IMR-90 (cell line): ENCODE measurements around the gene PDCD10. TPM values are rescaled to one million over a fixed set of nuclear protein-coding genes. Genes with fewer than 3 reads are reported as not detected.

Experiments
- ATAC-seq: fragments of 200-7000 bp; cut with Tn5 transposase; 2 replicates; pipeline ENCODE4 v1.9.1; 2020; ENCODE audit warnings: low read depth, mild to moderate bottlenecking, moderate library complexity
- BruUV-seq: library from RNA; stranded (reverse); fragments of 400-500 nt; replicated peaks from 2 replicates; lab custom pipeline; 2021; lab: Mats Ljungman, UMichigan
- CTCF ChIA-PET: fragments of 300-600 bp; formaldehyde crosslinking; extraction: SDS; loops from one replicate; lab custom pipeline; 2021; ENCODE audit warnings: antibody characterized with exemption; lab: Yijun Ruan, JAX
- POLR2A ChIA-PET: fragments of 300-600 bp; sonication (Branson Sonifier 250); formaldehyde crosslinking; loops from one replicate; lab custom pipeline; 2022; ENCODE audit warnings: antibody characterized with exemption; ENCODE audit not compliant: unreplicated experiment; lab: Charles Lee
- DNase-seq: peaks from one replicate; pipeline ENCODE4 v3.0.0; 2013
- H2AFZ ChIP-seq: replicated peaks from 2 replicates; pipeline ENCODE3; 2013; ENCODE audit warnings: low read length, mild to moderate bottlenecking; ENCODE audit not compliant: poor library complexity
- H2AK5ac ChIP-seq: 2 replicates; pipeline ENCODE4 v1.6.1; 2013; ENCODE audit warnings: low read depth, low read length, inconsistent platforms
- H2AK9ac ChIP-seq: replicated peaks from 2 replicates; pipeline ENCODE3; 2013; ENCODE audit warnings: mild to moderate bottlenecking, low read depth, low read length, moderate library complexity; ENCODE audit not compliant: poor library complexity
- H2BK120ac ChIP-seq: 2 replicates; pipeline ENCODE4 v1.6.1; 2013; ENCODE audit warnings: low read depth, low read length, inconsistent platforms
- H2BK15ac ChIP-seq: 3 replicates; pipeline ENCODE4 v1.6.1; 2013; ENCODE audit warnings: low read depth, low read length, inconsistent platforms
- H2BK20ac ChIP-seq: 2 replicates; pipeline ENCODE4 v1.6.1; 2013; ENCODE audit warnings: low read depth, mild to moderate bottlenecking, inconsistent platforms, low read length, moderate library complexity
- H2BK5ac ChIP-seq: 2 replicates; pipeline ENCODE4 v1.6.1; 2013; ENCODE audit warnings: mild to moderate bottlenecking, low read depth, low read length, inconsistent platforms; ENCODE audit not compliant: poor library complexity, severe bottlenecking
- H3K14ac ChIP-seq: replicated peaks from 2 replicates; pipeline ENCODE4 v1.6.1; 2013; ENCODE audit warnings: low read depth, low read length, inconsistent platforms
- H3K18ac ChIP-seq: 2 replicates; pipeline ENCODE4 v1.6.1; 2013; ENCODE audit warnings: low read depth, low read length, control low read depth
- H3K23ac ChIP-seq: 2 replicates; pipeline ENCODE4 v1.6.1; 2013; ENCODE audit warnings: low read depth, low read length, inconsistent platforms
- H3K27ac ChIP-seq: 2 replicates; pipeline ENCODE4 v1.5.1; 2013; ENCODE audit warnings: mild to moderate bottlenecking, control low read depth, low read length; ENCODE audit not compliant: insufficient read depth
- H3K27me3 ChIP-seq: 2 replicates; pipeline ENCODE4 v1.6.1; 2013; ENCODE audit warnings: low read length; ENCODE audit not compliant: control insufficient read depth, insufficient read depth
- H3K36me3 ChIP-seq: 2 replicates; pipeline ENCODE4 v1.6.1; 2013; ENCODE audit warnings: low read length, mixed read lengths; ENCODE audit not compliant: control insufficient read depth, insufficient read depth
- H3K4ac ChIP-seq: 2 replicates; pipeline ENCODE4 v1.6.1; 2013; ENCODE audit warnings: low read depth, low read length, inconsistent platforms
- H3K4me1 ChIP-seq: 2 replicates; pipeline ENCODE4 v1.6.1; 2013; ENCODE audit warnings: low read length, mixed read lengths; ENCODE audit not compliant: control insufficient read depth, insufficient read depth
- H3K4me2 ChIP-seq: 2 replicates; pipeline ENCODE4 v1.6.1; 2013; ENCODE audit warnings: low read depth, mild to moderate bottlenecking, control low read depth, low read length, moderate library complexity
- H3K4me3 ChIP-seq: 2 replicates; pipeline ENCODE4 v1.5.1; 2013; ENCODE audit warnings: low read depth, mild to moderate bottlenecking, control low read depth, low read length, moderate library complexity; ENCODE audit not compliant: insufficient read depth
- H3K56ac ChIP-seq: 2 replicates; pipeline ENCODE4 v1.6.1; 2013; ENCODE audit warnings: low read length, inconsistent platforms; ENCODE audit not compliant: insufficient read depth; ENCODE audit errors: extremely low read depth
- H3K79me1 ChIP-seq, 2 experiments: 2 replicates each; pipeline ENCODE4 v1.6.1; 2013; ENCODE audit warnings: low read length in 2 of 2, inconsistent platforms in 1 of 2, low read depth in 1 of 2
- H3K9ac ChIP-seq: 2 replicates; pipeline ENCODE4 v1.6.1; 2013; ENCODE audit warnings: low read depth, low read length, control low read depth
- H3K9me1 ChIP-seq: 2 replicates; pipeline ENCODE4 v1.6.1; 2013; ENCODE audit warnings: low read length, inconsistent platforms; ENCODE audit not compliant: insufficient read depth
- H3K9me3 ChIP-seq: 2 replicates; pipeline ENCODE4 v1.6.1; 2013; ENCODE audit warnings: low read length; ENCODE audit not compliant: control insufficient read depth, insufficient read depth
- H4K20me1 ChIP-seq: 2 replicates; pipeline ENCODE4 v1.6.1; 2013; ENCODE audit warnings: low read length, inconsistent platforms; ENCODE audit not compliant: insufficient read depth
- H4K5ac ChIP-seq: 2 replicates; pipeline ENCODE4 v1.6.1; 2013; ENCODE audit warnings: mild to moderate bottlenecking, low read depth, low read length, control low read depth
- H4K8ac ChIP-seq, 2 experiments: 2 replicates each; pipeline ENCODE4 v1.6.1; 2013; ENCODE audit warnings: low read depth in 2 of 2, low read length in 2 of 2, control low read depth in 1 of 2, inconsistent platforms in 1 of 2
- H4K91ac ChIP-seq: 2 replicates; pipeline ENCODE4 v1.6.1; 2013; ENCODE audit warnings: low read depth, low read length, inconsistent platforms; ENCODE audit not compliant: insufficient read depth
- BHLHE40 ChIP-seq: fragments of 150-350 bp; IDR thresholded peaks from 2 replicates; pipeline ENCODE4 v1.6.1; 2016; ENCODE audit warnings: mild to moderate bottlenecking, low read depth, low read length
- CEBPB ChIP-seq: IDR thresholded peaks from 2 replicates; pipeline ENCODE4 v1.6.1; 2012; ENCODE audit warnings: low read depth, low read length, improper control_type of control experiment
- CHD1 ChIP-seq: IDR thresholded peaks from 2 replicates; pipeline ENCODE4 v1.6.1; 2012; ENCODE audit warnings: low read depth, low read length, improper control_type of control experiment
- CTCF ChIP-seq: conservative IDR thresholded peaks from 2 replicates; pipeline ENCODE4 v1.5.1; 2012; ENCODE audit warnings: mild to moderate bottlenecking, low read depth, low read length, improper control_type of control experiment
- ELK1 ChIP-seq: fragments of 150-350 bp; IDR thresholded peaks from 2 replicates; pipeline ENCODE4 v1.6.1; 2016; ENCODE audit warnings: low read depth, mild to moderate bottlenecking, low read length, moderate library complexity, borderline replicate concordance
- MAFK ChIP-seq: IDR thresholded peaks from 2 replicates; pipeline ENCODE4 v1.6.1; 2012; ENCODE audit warnings: low read depth, low read length, improper control_type of control experiment
- MAZ ChIP-seq: IDR thresholded peaks from 2 replicates; pipeline ENCODE4 v1.6.1; 2012; ENCODE audit warnings: low read depth, mild to moderate bottlenecking, low read length, improper control_type of control experiment, moderate library complexity, borderline replicate concordance
- MXI1 ChIP-seq: IDR thresholded peaks from 2 replicates; pipeline ENCODE4 v1.6.1; 2012; ENCODE audit warnings: low read depth, mild to moderate bottlenecking, low read length, moderate library complexity, borderline replicate concordance
- NFE2L2 ChIP-seq: fragments of 150-350 bp; IDR thresholded peaks from 2 replicates; pipeline ENCODE4 v1.6.1; 2016; ENCODE audit warnings: low read depth, mild to moderate bottlenecking, low read length
- POLR2A ChIP-seq: IDR thresholded peaks from 2 replicates; pipeline ENCODE4 v1.6.1; 2012; ENCODE audit warnings: mild to moderate bottlenecking, low read depth, low read length
- RAD21 ChIP-seq: IDR thresholded peaks from 2 replicates; pipeline ENCODE4 v1.6.1; 2012; ENCODE audit warnings: low read length, improper control_type of control experiment
- RFX5 ChIP-seq: IDR thresholded peaks from 2 replicates; pipeline ENCODE4 v1.8.0; 2012; ENCODE audit warnings: low read depth, mild to moderate bottlenecking, low read length, moderate library complexity
- SMC3 ChIP-seq: fragments of 150-350 bp; IDR thresholded peaks from 2 replicates; pipeline ENCODE4 v1.6.1; 2016; ENCODE audit warnings: low read depth, mild to moderate bottlenecking, antibody characterized with exemption, low read length, moderate library complexity
- USF2 ChIP-seq: fragments of 150-350 bp; IDR thresholded peaks from 2 replicates; pipeline ENCODE4 v1.6.1; 2017; ENCODE audit warnings: mild to moderate bottlenecking, antibody characterized with exemption, low read length, low read depth
- WGBS, 2 experiments: methylation state at CpG; one replicate each; pipeline versions ENCODE4 v1.1.5 to v1.1.7; 2013; ENCODE audit warnings: missing lambda C conversion rate in 2 of 2; ENCODE audit not compliant: insufficient read length in 1 of 2; ENCODE audit errors: extremely low coverage in 2 of 2; 5-methylcytosine and 5-hydroxymethylcytosine counted together
- dilution Hi-C: fragments of 300-500 bp; cut with HindIII; formaldehyde crosslinking; loops from one replicate; pipeline ENCODE4 v1.14.3; 2018; ENCODE audit warnings: low sequenced_read_pairs; ENCODE audit not compliant: unreplicated experiment
- in situ Hi-C: fragments of 300-500 bp; cut with MboI; formaldehyde crosslinking; loops from 3 replicates; pipeline ENCODE4 v1.14.3; 2019; ENCODE audit warnings: low sequenced_read_pairs, inconsistent platforms, mixed read lengths
- intact Hi-C: fragments of 100-400 bp; cut with micrococcal nuclease; formaldehyde crosslinking; loops from 2 replicates; pipeline ENCODE4 v1.10.0; 2022
- polyA plus RNA-seq, 3 experiments: library from polyadenylated mRNA; depleted of rRNA; stranded (reverse); fragments of >200 nt; gene quantifications; 2 replicates each; pipeline ENCODE4 v1.2.3, GENCODE V29; 2012; ENCODE audit warnings: low replicate concordance in 1 of 3
- total RNA-seq: library from RNA; depleted of rRNA; stranded (reverse); fragments of >200 nt; gene quantifications from 2 replicates; pipeline ENCODE4 v1.2.3, GENCODE V29; 2012

Gene PDCD10
- total and polyA plus RNA-seq, 2 of the 4 experiments (the other 2 are of a cell fraction) = 36.7 to 47.3 TPM

DNA sequence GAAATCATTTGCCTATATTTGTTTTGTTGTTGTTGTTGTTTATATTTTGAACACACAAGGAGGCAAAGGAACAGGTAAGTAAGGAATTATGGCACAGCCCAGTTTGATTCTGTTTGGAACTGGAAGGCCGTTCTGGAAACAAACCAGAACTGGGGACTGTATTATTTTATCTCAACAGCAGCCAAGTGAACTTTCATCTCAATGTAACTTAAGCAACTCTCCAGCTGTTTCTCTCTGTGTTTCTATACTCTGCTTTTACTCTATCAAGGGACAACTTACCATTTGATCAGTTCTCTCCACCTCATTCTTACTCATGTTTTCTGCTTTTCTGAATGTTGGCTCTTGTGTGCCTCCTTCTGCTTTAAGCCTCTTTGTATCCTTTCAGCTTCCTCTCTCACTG lies 65.0 kb downstream of the PDCD10 start:
- in situ Hi-C loops = no loop called here

More for the DNA sequence above, 65.0 kb downstream of the PDCD10 start:
- Histone ChIP-seq H2BK5ac (no peak overlapping the region), H3K9ac (no peak overlapping the region), H4K20me1 (no peaks in the 10 kb centered on the region), H2BK15ac (no peak overlapping the region), H2BK120ac (no peak overlapping the region), H3K36me3 (peaks cover 3% of the 10 kb centered on the region; the same call in 1 of the 2 replicates), H3K23ac (no peak overlapping the region), H3K9me3 (no peaks in the 10 kb centered on the region), H2AK5ac (no peak overlapping the region), H2AFZ (no peak overlapping the region), H4K91ac (no peak overlapping the region), H3K79me1 (no peaks in the 10 kb centered on the region), H3K27ac (no peak overlapping the region), H3K56ac (no peak overlapping the region), H2AK9ac (no peak overlapping the region), H4K5ac (no peak overlapping the region), H3K27me3 (no peaks in the 10 kb centered on the region), H4K8ac (no peak overlapping the region), H3K4ac (no peak overlapping the region), H2BK20ac (no peak overlapping the region), H3K4me1 (no peaks in the 10 kb centered on the region), H3K9me1 (no peaks in the 10 kb centered on the region), H3K18ac (no peak overlapping the region), H3K4me3 (no peak overlapping the region), H3K14ac (no peak overlapping the region), H3K4me2 (no peak overlapping the region)
- no CpG with 5 or more reads among the region's 1 CpG for WGBS, 2 experiments
- POLR2A ChIA-PET = no interaction called here
- dilution Hi-C loops = no loop called here
- no peak for DNase-seq
- ATAC-seq = no peak
- intact Hi-C loops = no loop called here
- TF ChIP-seq POLR2A = no peak
- TF ChIP-seq ELK1 = no peak
- TF ChIP-seq CEBPB = no peak
- TF ChIP-seq BHLHE40 = no peak
- TF ChIP-seq RAD21 = no peak
- TF ChIP-seq MAZ = no peak
- TF ChIP-seq MXI1 = no peak
- TF ChIP-seq SMC3 = no peak
- no peak for TF ChIP-seq RFX5
- TF ChIP-seq MAFK = no peak
- TF ChIP-seq USF2 = no peak
- no peak for TF ChIP-seq CHD1
- no peak for TF ChIP-seq NFE2L2
- TF ChIP-seq CTCF = no peak
- CTCF ChIA-PET = no interaction called here
- BruUV-seq = no TSS peak
